Body of pancreas (tissue), 4 donors: ENCODE results near the gene ICOS.

ENCODE experiments used
- CTCF ChIP-seq, 7 experiments: fragments of 450-650 bp in 4 of 7; fragments of 200-600 bp in 3 of 7; sonication (generic) in 3 of 7; IDR thresholded peaks; one replicate each; pipeline ENCODE4 v1.5.1; 2016 to 2019; ENCODE audit warnings: antibody characterized with exemption in 7 of 7
- POLR2A ChIP-seq, 3 donors: fragments of 450-650 bp; IDR thresholded peaks; one replicate each; pipeline ENCODE4 v1.6.1; 2016; ENCODE audit warnings: antibody characterized with exemption in 3 of 3, mild to moderate bottlenecking in 2 of 3

DNA sequence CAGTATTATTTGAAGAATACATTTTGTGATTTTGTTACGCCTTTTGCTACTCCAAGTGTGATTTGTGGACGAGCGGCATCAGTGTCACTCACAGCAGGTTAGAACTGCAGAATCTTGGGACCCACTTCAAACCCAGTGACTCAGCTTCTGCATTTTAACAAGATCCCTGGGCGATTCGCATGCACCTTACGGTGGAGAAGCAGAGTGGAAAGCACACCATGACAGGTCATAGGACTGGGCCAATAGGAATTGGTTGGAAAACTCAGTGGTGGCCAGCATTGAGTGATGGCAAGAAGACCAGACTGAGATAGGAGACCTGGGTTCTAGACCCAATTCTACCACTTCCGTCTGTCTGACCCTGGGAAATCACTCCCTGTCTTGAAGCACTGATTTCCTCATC, 42.7 kb upstream of the ICOS start:
- no peak for TF ChIP-seq CTCF (IDR thresholded peaks at IDR 0.05)
- TF ChIP-seq POLR2A (IDR thresholded peaks at IDR 0.05): no peak
